Osteoblast (primary cell): ENCODE data around the gene PRKAG2. TPM values are rescaled to one million over a fixed set of nuclear protein-coding genes. Genes with fewer than 3 reads are reported as not detected.

Source experiments
- DNase-seq: peaks from one replicate; pipeline ENCODE4 v3.0.0; 2011; ENCODE audit warnings: low spot score, mixed read lengths; ENCODE audit not compliant: insufficient read length; ENCODE audit errors: missing footprints
- H2AFZ ChIP-seq: 2 replicates; pipeline ENCODE4 v1.6.0; 2011; ENCODE audit warnings: mild to moderate bottlenecking, low read length
- H3K27ac ChIP-seq: 2 replicates; pipeline ENCODE4 v1.5.1; 2011; ENCODE audit warnings: mild to moderate bottlenecking, low read depth, low read length, moderate library complexity
- H3K27me3 ChIP-seq: 2 replicates; pipeline ENCODE4 v1.6.0; 2012; ENCODE audit warnings: mild to moderate bottlenecking, control low read depth, inconsistent platforms, low read length, moderate library complexity; ENCODE audit not compliant: insufficient read depth
- H3K36me3 ChIP-seq: 2 replicates; pipeline ENCODE4 v1.5.1; 2011; ENCODE audit warnings: mild to moderate bottlenecking, low read length, control low read depth, moderate library complexity; ENCODE audit not compliant: insufficient read depth
- H3K4me1 ChIP-seq: 2 replicates; pipeline ENCODE4 v1.5.1; 2011; ENCODE audit warnings: mild to moderate bottlenecking, low read length, control low read depth, moderate library complexity; ENCODE audit not compliant: insufficient read depth
- H3K4me2 ChIP-seq: 2 replicates; pipeline ENCODE4 v1.6.0; 2011; ENCODE audit warnings: mild to moderate bottlenecking, low read length; ENCODE audit not compliant: insufficient read depth
- H3K4me3 ChIP-seq: fragments of 200-600 bp; sonication (generic); 3 replicates; pipeline ENCODE4 v1.5.1; 2012; ENCODE audit warnings: mild to moderate bottlenecking, low read length, inconsistent platforms; ENCODE audit not compliant: insufficient read depth
- H3K79me2 ChIP-seq: 2 replicates; pipeline ENCODE4 v1.6.0; 2012; ENCODE audit warnings: mild to moderate bottlenecking, low read length, control low read depth, inconsistent platforms; ENCODE audit not compliant: insufficient read depth
- H3K9me3 ChIP-seq: 2 replicates; pipeline ENCODE4 v1.5.1; 2011; ENCODE audit warnings: low read depth, low read length, control low read depth
- H4K20me1 ChIP-seq: 2 replicates; pipeline ENCODE4 v1.6.0; 2012; ENCODE audit warnings: mild to moderate bottlenecking, low read length, control low read depth; ENCODE audit not compliant: insufficient read depth
- CTCF ChIP-seq: IDR thresholded peaks from 2 replicates; pipeline ENCODE4 v1.5.1; 2011; ENCODE audit warnings: mild to moderate bottlenecking, low read depth, low read length, moderate library complexity; ENCODE audit errors: extremely low read depth
- total RNA-seq: library from RNA; depleted of rRNA; stranded (reverse); fragments of >200 nt; gene quantifications from 2 replicates; pipeline ENCODE4 v1.2.3, GENCODE V29; 2012

PRKAG2 gene
- total RNA-seq, 1 donor: 20.6 TPM

GRCh38 chr7:151551820-151552219 is 325.1 kb downstream of the PRKAG2 start:
- H3K4me1 ChIP-seq: no peaks in the 10 kb centered on the region
- H2AFZ ChIP-seq: no peak overlapping the region
- no peak overlapping the region for H3K4me2 ChIP-seq
- H3K36me3 ChIP-seq: peaks cover 4% of the 10 kb centered on the region
- H3K27me3 ChIP-seq: peaks cover 17% of the 10 kb centered on the region
- H3K9me3 ChIP-seq: no peaks in the 10 kb centered on the region
- no peak for DNase-seq
- no peaks in the 10 kb centered on the region for H3K79me2 ChIP-seq
- TF ChIP-seq CTCF: no peak
- H3K4me3 ChIP-seq: no peak overlapping the region
- no peaks in the 10 kb centered on the region for H4K20me1 ChIP-seq
- H3K27ac ChIP-seq: no peak overlapping the region

- Histone ChIP-seq H3K36me3 (no peaks in the 10 kb centered on the region), H2AFZ (no peak overlapping the region), H3K4me3 (no peak overlapping the region), H3K9me3 (no peaks in the 10 kb centered on the region), H3K4me1 (no peaks in the 10 kb centered on the region), H3K4me2 (no peak overlapping the region), H4K20me1 (no peaks in the 10 kb centered on the region), H3K27me3 (peaks cover 27% of the 10 kb centered on the region), H3K27ac (no peak overlapping the region), H3K79me2 (no peaks in the 10 kb centered on the region)
- DNase-seq: no peak
- TF ChIP-seq CTCF: no peak
Observed at GRCh38 chr7:151550656-151551286, 326.1 kb downstream of the PRKAG2 start.

GRCh38 chr7:151549644-151550043 is 327.3 kb downstream of the PRKAG2 start:
- no peak for DNase-seq
- no peak for TF ChIP-seq CTCF
- H2AFZ ChIP-seq: no peak overlapping the region
- H3K27me3 ChIP-seq: peaks cover 35% of the 10 kb centered on the region
- H4K20me1 ChIP-seq: no peaks in the 10 kb centered on the region
- H3K27ac ChIP-seq: no peak overlapping the region
- H3K9me3 ChIP-seq: no peaks in the 10 kb centered on the region
- no peaks in the 10 kb centered on the region for H3K79me2 ChIP-seq
- H3K36me3 ChIP-seq: no peaks in the 10 kb centered on the region
- no peaks in the 10 kb centered on the region for H3K4me1 ChIP-seq
- no peak overlapping the region for H3K4me2 ChIP-seq
- no peak overlapping the region for H3K4me3 ChIP-seq

GRCh38 chr7:151549083-151549482 is 327.8 kb downstream of the PRKAG2 start:
- Histone ChIP-seq H3K79me2 (no peaks in the 10 kb centered on the region), H3K9me3 (no peaks in the 10 kb centered on the region), H4K20me1 (no peaks in the 10 kb centered on the region), H3K4me1 (no peaks in the 10 kb centered on the region), H2AFZ (no peak overlapping the region), H3K4me2 (no peak overlapping the region), H3K36me3 (no peaks in the 10 kb centered on the region), H3K27me3 (peaks cover 40% of the 10 kb centered on the region), H3K4me3 (no peak overlapping the region), H3K27ac (no peak overlapping the region)
- DNase-seq: no peak
- TF ChIP-seq CTCF: no peak
